Neural progenitor cell (in vitro differentiated cells): ENCODE data around the gene SPOCK1. TPM values are rescaled to one million over a fixed set of nuclear protein-coding genes. Genes with fewer than 3 reads are reported as not detected.
"Not testable (repeated sequence)": the region's sequence is repeated elsewhere in the genome, so short reads cannot be mapped to it uniquely, and the experiment has no call there.

Experiments used
- DNase-seq: peaks from one replicate; pipeline ENCODE4 v3.0.0-alpha.2; 2016; ENCODE audit warnings: low spot score
- H2AFZ ChIP-seq: fragments of 200-600 bp; sonication (generic); replicated peaks from 2 replicates; pipeline ENCODE4 v1.6.1; 2016; ENCODE audit warnings: antibody characterized with exemption
- H3F3A ChIP-seq: fragments of 200-600 bp; sonication (generic); 2 replicates; pipeline ENCODE4 v1.6.1; 2016; ENCODE audit warnings: antibody characterized with exemption, low read depth
- H3K27ac ChIP-seq: fragments of 200-600 bp; sonication (generic); 2 replicates; pipeline ENCODE4 v1.5.1; 2016; ENCODE audit warnings: mild to moderate bottlenecking
- H3K27me3 ChIP-seq: fragments of 200-600 bp; sonication (generic); 2 replicates; pipeline ENCODE4 v1.6.1; 2016; ENCODE audit warnings: mild to moderate bottlenecking, moderate library complexity
- H3K36me3 ChIP-seq: fragments of 200-600 bp; sonication (generic); 2 replicates; pipeline ENCODE4 v1.5.1; 2016
- H3K4me1 ChIP-seq: fragments of 200-600 bp; sonication (generic); 2 replicates; pipeline ENCODE4 v1.6.1; 2016; ENCODE audit warnings: mixed run types
- H3K4me2 ChIP-seq: fragments of 200-600 bp; sonication (generic); 2 replicates; pipeline ENCODE4 v1.6.1; 2016
- H3K4me3 ChIP-seq: fragments of 200-600 bp; sonication (generic); 2 replicates; pipeline ENCODE4 v1.5.1; 2016
- H3K79me2 ChIP-seq: fragments of 200-600 bp; sonication (generic); 2 replicates; pipeline ENCODE4 v1.6.1; 2016; ENCODE audit warnings: low read depth
- H3K9ac ChIP-seq: fragments of 200-600 bp; sonication (generic); 2 replicates; pipeline ENCODE4 v1.6.1; 2016
- H3K9me3 ChIP-seq: fragments of 200-600 bp; sonication (generic); 2 replicates; pipeline ENCODE4 v1.5.1; 2016; ENCODE audit warnings: low read depth
- H4K20me1 ChIP-seq: fragments of 200-600 bp; sonication (generic); 2 replicates; pipeline ENCODE4 v1.6.1; 2016; ENCODE audit warnings: low read depth
- H3K27ac Mint-ChIP-seq: 3 replicates; pipeline ENCODE4 v1.8.0; 2021; ENCODE audit warnings: mixed read lengths
- H3K27me3 Mint-ChIP-seq: 2 replicates; pipeline ENCODE4 v1.8.0; 2022; ENCODE audit warnings: low read depth, mild to moderate bottlenecking, inconsistent platforms, moderate library complexity, mixed read lengths; ENCODE audit not compliant: insufficient read depth
- H3K36me3 Mint-ChIP-seq: 3 replicates; pipeline ENCODE4 v1.8.0; 2021; ENCODE audit warnings: mixed read lengths
- H3K4me1 Mint-ChIP-seq: 3 replicates; pipeline ENCODE4 v1.8.0; 2021; ENCODE audit warnings: mixed read lengths
- H3K4me3 Mint-ChIP-seq: 3 replicates; pipeline ENCODE4 v1.8.0; 2021; ENCODE audit warnings: mild to moderate bottlenecking, moderate library complexity, mixed read lengths
- H3K9me3 Mint-ChIP-seq: 3 replicates; pipeline ENCODE4 v1.8.0; 2020; ENCODE audit warnings: mixed read lengths
- CTCF ChIP-seq: fragments of 200-600 bp; sonication (generic); IDR thresholded peaks from 2 replicates; pipeline ENCODE4 v1.5.1; 2017; ENCODE audit warnings: antibody characterized with exemption, mild to moderate bottlenecking
- EZH2 ChIP-seq: fragments of 200-600 bp; sonication (generic); IDR thresholded peaks from 2 replicates; pipeline ENCODE4 v1.6.1; 2017; ENCODE audit warnings: antibody characterized with exemption, mild to moderate bottlenecking, moderate library complexity
- EZH2phosphoT487 ChIP-seq: fragments of 200-600 bp; sonication (generic); IDR thresholded peaks from 2 replicates; pipeline ENCODE4 v1.6.1; 2017; ENCODE audit warnings: antibody characterized with exemption
- total RNA-seq: library from RNA; depleted of rRNA; stranded (reverse); fragments of >200 nt; gene quantifications from 2 replicates; pipeline ENCODE4 v1.2.3, GENCODE V29; 2015; ENCODE audit warnings: low replicate concordance

Gene SPOCK1
- total RNA-seq, 1 donor from 2014 or later: 6.9 TPM

GRCh38 chr5:137500615-137501225, 1.6 kb upstream of the SPOCK1 start:
- TF ChIP-seq CTCF (no peak), EZH2phosphoT487 (no peak)
- peaks cover 3% of the 10 kb centered on the region for H3K4me1 ChIP-seq
- H3K4me2 ChIP-seq: no peak overlapping the region
- Mint-ChIP-seq H3K4me1 (peaks cover 3% of the 10 kb centered on the region), H3K27ac (no peak overlapping the region), H3K27me3 (peaks cover 12% of the 10 kb centered on the region), H3K36me3 (no peaks in the 10 kb centered on the region), H3K9me3 (peaks cover 2% of the 10 kb centered on the region), H3K4me3 (no peak overlapping the region)
- no peaks in the 10 kb centered on the region for H3K9me3 ChIP-seq
- H3K36me3 ChIP-seq: no peaks in the 10 kb centered on the region
- peaks cover 34% of the 10 kb centered on the region for H3K27me3 ChIP-seq
- H3K9ac ChIP-seq: no peak overlapping the region
- H3K4me3 ChIP-seq: no peak overlapping the region
- no peak overlapping the region for H3K27ac ChIP-seq
- no peak for DNase-seq
- no peak overlapping the region for H2AFZ ChIP-seq
- H4K20me1 ChIP-seq: no peaks in the 10 kb centered on the region
- no peaks in the 10 kb centered on the region for H3K79me2 ChIP-seq
- no peaks in the 10 kb centered on the region for H3F3A ChIP-seq

GRCh38 chr5:137499506-137499847, 351 bp upstream of the SPOCK1 start:
- not testable (repeated sequence) for H3K27ac Mint-ChIP-seq, H3F3A ChIP-seq, H3K9me3 Mint-ChIP-seq, H3K27ac ChIP-seq, DNase-seq, H3K4me2 ChIP-seq, H3K4me3 Mint-ChIP-seq, H2AFZ ChIP-seq, H3K9me3 ChIP-seq, H3K36me3 ChIP-seq, H3K4me3 ChIP-seq, H3K4me1 Mint-ChIP-seq, H4K20me1 ChIP-seq, H3K9ac ChIP-seq, H3K27me3 Mint-ChIP-seq, H3K36me3 Mint-ChIP-seq, H3K79me2 ChIP-seq
- Histone ChIP-seq H3K4me1 (peaks cover 10% of the 10 kb centered on the region), H3K27me3 (peaks cover 44% of the 10 kb centered on the region)

GRCh38 chr5:137498301-137498735, 808 bp downstream of the SPOCK1 start:
- Histone ChIP-seq H3K79me2 (no peaks in the 10 kb centered on the region), H3K9ac (no peak overlapping the region), H3K27me3 (peaks cover 44% of the 10 kb centered on the region), H3K4me3 (peak overlapping the region; percentile 78), H3K4me1 (peaks cover 10% of the 10 kb centered on the region), H3K36me3 (no peaks in the 10 kb centered on the region), H3K4me2 (peak overlapping the region; percentile 97), H3K27ac (no peak overlapping the region), H2AFZ (peak overlapping the region; percentile 98), H4K20me1 (no peaks in the 10 kb centered on the region), H3F3A (no peaks in the 10 kb centered on the region), H3K9me3 (no peaks in the 10 kb centered on the region)
- Mint-ChIP-seq H3K4me1 (peaks cover 8% of the 10 kb centered on the region), H3K36me3 (no peaks in the 10 kb centered on the region), H3K4me3 (peak overlapping the region; percentile 80), H3K27me3 (peaks cover 10% of the 10 kb centered on the region), H3K9me3 (peaks cover 2% of the 10 kb centered on the region), H3K27ac (no peak overlapping the region)
- DNase-seq: peak; percentile 69
- peak; percentile 68 for TF ChIP-seq EZH2
- TF ChIP-seq EZH2phosphoT487: peak; percentile 64
- TF ChIP-seq CTCF: no peak

- Mint-ChIP-seq H3K27ac (no peak overlapping the region), H3K4me1 (peaks cover 8% of the 10 kb centered on the region), H3K36me3 (no peaks in the 10 kb centered on the region), H3K9me3 (peaks cover 2% of the 10 kb centered on the region), H3K27me3 (peaks cover 10% of the 10 kb centered on the region), H3K4me3 (peak overlapping the region; percentile 80)
- no peak overlapping the region for H3K9ac ChIP-seq
- TF ChIP-seq CTCF: no peak
- no peak for TF ChIP-seq EZH2
- TF ChIP-seq EZH2phosphoT487: no peak
- DNase-seq: no peak
- H3K79me2 ChIP-seq: no peaks in the 10 kb centered on the region
- H3F3A ChIP-seq: no peaks in the 10 kb centered on the region
- H2AFZ ChIP-seq: no peak overlapping the region
- peak overlapping the region; percentile 97 for H3K4me2 ChIP-seq
- H3K27ac ChIP-seq: no peak overlapping the region
- no peaks in the 10 kb centered on the region for H3K9me3 ChIP-seq
- no peaks in the 10 kb centered on the region for H3K36me3 ChIP-seq
- H3K27me3 ChIP-seq: peaks cover 44% of the 10 kb centered on the region
- H4K20me1 ChIP-seq: no peaks in the 10 kb centered on the region
- peak overlapping the region; percentile 78 for H3K4me3 ChIP-seq
- H3K4me1 ChIP-seq: peaks cover 10% of the 10 kb centered on the region
Observed at GRCh38 chr5:137497396-137498290, 1.5 kb downstream of the SPOCK1 start.
